Colonic mucosa (tissue), 4 donors: Measurements from ENCODE around the gene CALN1. TPM values are rescaled to one million over a fixed set of nuclear protein-coding genes. Genes with fewer than 3 reads are reported as not detected.

Experiments
- DNase-seq: peaks from one replicate; pipeline ENCODE4 v3.0.0-alpha.2; 2020
- H3K27ac ChIP-seq: fragments of 200-600 bp; one replicate; pipeline ENCODE4 v1.8.0; 2021
- H3K27me3 ChIP-seq: fragments of 200-600 bp; one replicate; pipeline ENCODE4 v1.8.0; 2021
- H3K36me3 ChIP-seq: fragments of 200-600 bp; one replicate; pipeline ENCODE4 v1.8.0; 2021
- H3K4me1 ChIP-seq: fragments of 200-600 bp; one replicate; pipeline ENCODE4 v1.8.0; 2021; ENCODE audit warnings: mild to moderate bottlenecking
- H3K4me3 ChIP-seq: fragments of 200-600 bp; one replicate; pipeline ENCODE4 v1.8.0; 2021
- H3K9ac ChIP-seq, 2 donors: one replicate each; pipeline ENCODE4 v1.7.0; 2013; ENCODE audit warnings: control low read depth in 2 of 2, low read depth in 2 of 2, low read length in 2 of 2
- H3K9me3 ChIP-seq: fragments of 200-600 bp; one replicate; pipeline ENCODE4 v1.8.0; 2021
- CTCF ChIP-seq: fragments of 200-600 bp; IDR thresholded peaks from one replicate; pipeline ENCODE4 v1.8.0; 2022; ENCODE audit warnings: antibody characterized with exemption, mild to moderate bottlenecking
- intact Hi-C: fragments of 100-400 bp; cut with DNase I; formaldehyde crosslinking; loops from one replicate; pipeline ENCODE4 v1.14.1; 2022
- total RNA-seq, 2 donors: library from RNA; stranded (reverse); fragmentation: NEBNext Ultra II Directional in 1 of 2; extraction: Animal tissue kit (Norgen Biotek cat#: 25700) in 1 of 2; gene quantifications; one replicate each; pipeline ENCODE4 v1.2.1, GENCODE V29; 2021
- donor health status: healthy.
- donor health status: DM: no; HTN: no; CAD: no.
- donor health status: DM: no; HTN: no; CAD: no.

The CALN1 gene
- total RNA-seq, 2 donors from 2014 or later, result 0.37 TPM; not detected in 1

- H3K4me3 ChIP-seq, result no peak overlapping the region
- H3K27me3 ChIP-seq, result no peaks in the 10 kb centered on the region
- intact Hi-C loops, result no loop called here
- no peaks in the 10 kb centered on the region for H3K4me1 ChIP-seq
- no peak overlapping the region for H3K27ac ChIP-seq
- TF ChIP-seq CTCF, result no peak
- H3K9me3 ChIP-seq, result no peaks in the 10 kb centered on the region
- no peak overlapping the region for H3K9ac ChIP-seq
- no peaks in the 10 kb centered on the region for H3K36me3 ChIP-seq
- DNase-seq, result no peak
Observed at GRCh38 chr7:72404743-72405142, 7.4 kb downstream of the CALN1 start.

GRCh38 chr7:72403458-72404076 is 8.6 kb downstream of the CALN1 start:
- Histone ChIP-seq H3K9ac (no peak overlapping the region), H3K27me3 (no peaks in the 10 kb centered on the region), H3K9me3 (no peaks in the 10 kb centered on the region), H3K4me1 (no peaks in the 10 kb centered on the region), H3K36me3 (no peaks in the 10 kb centered on the region), H3K27ac (no peak overlapping the region), H3K4me3 (no peak overlapping the region)
- DNase-seq, result no peak
- intact Hi-C loops, result no loop called here
- TF ChIP-seq CTCF, result no peak

GRCh38 chr7:72394016-72394415 is 18.1 kb downstream of the CALN1 start:
- Histone ChIP-seq H3K36me3 (no peaks in the 10 kb centered on the region), H3K9ac (no peak overlapping the region), H3K4me3 (no peak overlapping the region), H3K9me3 (no peaks in the 10 kb centered on the region), H3K4me1 (no peaks in the 10 kb centered on the region), H3K27me3 (no peaks in the 10 kb centered on the region), H3K27ac (no peak overlapping the region)
- no peak for TF ChIP-seq CTCF
- intact Hi-C loops, result no loop called here
- no peak for DNase-seq

GRCh38 chr7:72391821-72392377 is 20.2 kb downstream of the CALN1 start:
- TF ChIP-seq CTCF, result no peak
- DNase-seq, result no peak
- no peaks in the 10 kb centered on the region for H3K27me3 ChIP-seq
- no peak overlapping the region for H3K4me3 ChIP-seq
- H3K9ac ChIP-seq, result no peak overlapping the region
- no peaks in the 10 kb centered on the region for H3K9me3 ChIP-seq
- no peaks in the 10 kb centered on the region for H3K36me3 ChIP-seq
- H3K4me1 ChIP-seq, result no peaks in the 10 kb centered on the region
- intact Hi-C loops, result no loop called here
- no peak overlapping the region for H3K27ac ChIP-seq

GRCh38 chr7:72386118-72386517 is 26.0 kb downstream of the CALN1 start:
- TF ChIP-seq CTCF, result no peak
- intact Hi-C loops, result no loop called here
- Histone ChIP-seq H3K36me3 (no peaks in the 10 kb centered on the region), H3K4me1 (no peaks in the 10 kb centered on the region), H3K9me3 (no peaks in the 10 kb centered on the region), H3K27ac (no peak overlapping the region), H3K9ac (no peak overlapping the region), H3K27me3 (no peaks in the 10 kb centered on the region), H3K4me3 (no peak overlapping the region)
- no peak for DNase-seq
